Liver (tissue), 9 donors: ENCODE data around the gene TULP3. TPM values are rescaled to one million over a fixed set of nuclear protein-coding genes. Genes with fewer than 3 reads are reported as not detected.

Experiments used
- DNase-seq: peaks from one replicate; pipeline ENCODE4 v3.0.0-alpha.2; 2017; ENCODE audit warnings: low spot score
- H3K27ac ChIP-seq, 2 donors: one replicate each; pipeline ENCODE4 v1.7.0; 2013; ENCODE audit warnings: inconsistent platforms in 2 of 2, low read length in 2 of 2, control low read depth in 1 of 2, low read depth in 1 of 2, mild to moderate bottlenecking in 1 of 2
- H3K27me3 ChIP-seq, 4 donors: one replicate each; pipeline versions ENCODE4 v1.6.1 to v1.7.0; 2013; ENCODE audit warnings: low read length in 3 of 4, inconsistent platforms in 1 of 4, mild to moderate bottlenecking in 1 of 4, moderate library complexity in 1 of 4; ENCODE audit not compliant: control insufficient read depth in 4 of 4, insufficient read depth in 4 of 4
- H3K36me3 ChIP-seq, 4 donors: one replicate each; pipeline versions ENCODE4 v1.6.1 to v1.7.0; 2013; ENCODE audit warnings: low read length in 3 of 4, mild to moderate bottlenecking in 3 of 4, low read depth in 1 of 4, moderate library complexity in 1 of 4; ENCODE audit not compliant: control insufficient read depth in 4 of 4, insufficient read depth in 3 of 4
- H3K4me1 ChIP-seq, 4 donors: one replicate each; pipeline versions ENCODE4 v1.6.1 to v1.7.0; 2013; ENCODE audit warnings: low read length in 3 of 4, mild to moderate bottlenecking in 3 of 4, moderate library complexity in 1 of 4; ENCODE audit not compliant: control insufficient read depth in 4 of 4, insufficient read depth in 4 of 4
- H3K4me3 ChIP-seq, 3 donors: one replicate each; pipeline versions ENCODE4 v1.6.1 to v1.7.0; 2013; ENCODE audit warnings: low read length in 3 of 3, control low read depth in 1 of 3, low read depth in 1 of 3, mild to moderate bottlenecking in 1 of 3
- H3K9ac ChIP-seq, 2 donors: one replicate each; pipeline ENCODE4 v1.7.0; 2013; ENCODE audit warnings: low read length in 2 of 2, mild to moderate bottlenecking in 2 of 2, moderate library complexity in 2 of 2, control low read depth in 1 of 2, low read depth in 1 of 2
- H3K9me3 ChIP-seq, 4 donors: one replicate each; pipeline versions ENCODE4 v1.6.1 to v1.7.0; 2013; ENCODE audit warnings: low read length in 3 of 4; ENCODE audit not compliant: control insufficient read depth in 4 of 4
- ATF3 ChIP-seq: IDR thresholded peaks from 2 replicates; pipeline ENCODE4 v1.6.1; 2016; ENCODE audit warnings: antibody characterized with exemption
- CTCF ChIP-seq: fragments of 150-350 bp; IDR thresholded peaks from 2 replicates; pipeline ENCODE4 v1.5.1; 2017; ENCODE audit warnings: improper control_type of control experiment, low read depth, low read length; ENCODE audit not compliant: missing input control
- FOXA2 ChIP-seq: IDR thresholded peaks from 2 replicates; pipeline ENCODE4 v1.6.1; 2016; ENCODE audit warnings: antibody characterized with exemption
- GABPA ChIP-seq, 2 donors: IDR thresholded peaks in 1 of 2; conservative IDR thresholded peaks in 1 of 2; 2 replicates each; pipeline ENCODE4 v1.6.1; 2016; ENCODE audit warnings: antibody characterized with exemption in 2 of 2, mild to moderate bottlenecking in 1 of 2, moderate library complexity in 1 of 2
- HNF4A ChIP-seq, 2 donors: conservative IDR thresholded peaks; 2 replicates each; pipeline ENCODE4 v1.6.1; 2016; ENCODE audit warnings: antibody characterized with exemption in 2 of 2, mild to moderate bottlenecking in 2 of 2
- HNF4G ChIP-seq: IDR thresholded peaks from 2 replicates; pipeline ENCODE4 v1.6.1; 2016; ENCODE audit warnings: antibody characterized with exemption
- NR2F2 ChIP-seq: IDR thresholded peaks from 2 replicates; pipeline ENCODE4 v1.6.1; 2016; ENCODE audit warnings: antibody characterized with exemption
- RAD21 ChIP-seq, 2 donors: IDR thresholded peaks; 2 replicates each; pipeline ENCODE4 v1.6.1; 2016; ENCODE audit warnings: antibody characterized with exemption in 2 of 2, mild to moderate bottlenecking in 2 of 2
- RXRA ChIP-seq, 2 donors: IDR thresholded peaks; 2 replicates each; pipeline ENCODE4 v1.6.1; 2017 to 2018; ENCODE audit warnings: antibody characterized with exemption in 2 of 2, mild to moderate bottlenecking in 1 of 2
- SP1 ChIP-seq: IDR thresholded peaks from 2 replicates; pipeline ENCODE4 v1.6.1; 2018; ENCODE audit warnings: antibody characterized with exemption, mild to moderate bottlenecking
- TAF1 ChIP-seq: conservative IDR thresholded peaks from 2 replicates; pipeline ENCODE4 v1.6.1; 2016; ENCODE audit warnings: antibody characterized with exemption, mild to moderate bottlenecking
- YY1 ChIP-seq: IDR thresholded peaks from 2 replicates; pipeline ENCODE4 v1.6.1; 2016; ENCODE audit warnings: antibody characterized with exemption, mild to moderate bottlenecking
- WGBS: extraction: QIAGEN DNeasy Blood & Tissue Kit; methylation state at CpG from one replicate; pipeline ENCODE4 v1.1.7; 2013; 5-methylcytosine and 5-hydroxymethylcytosine counted together
- polyA plus RNA-seq, 2 donors: library from polyadenylated mRNA; stranded (reverse) in 1 of 2; unstranded in 1 of 2; fragments of 200-250 nt in 1 of 2; fragments of >200 nt in 1 of 2; fragmentation: Nextera tagmentation in 1 of 2; extraction: Ambion mirVana in 1 of 2; gene quantifications; one replicate each; pipeline versions ENCODE4 v1.2.1 to v1.2.3, GENCODE V29; 2013 to 2015
- total RNA-seq, 2 donors: library from RNA; depleted of rRNA; stranded (reverse); fragments of >200 nt; gene quantifications; one replicate each; pipeline ENCODE4 v1.2.3, GENCODE V29; 2014
- TF ChIP-seq, protein P1 (sequence below): IDR thresholded peaks from 2 replicates; pipeline ENCODE4 v1.6.1; 2016; ENCODE audit warnings: antibody characterized with exemption
- donor health status: healthy.
- donor health status: healthy.
- donor health status: healthy.
- donor health status: healthy.
- donor health status: healthy.

TULP3 gene
- total and polyA plus RNA-seq, 4 donors = 3.2 to 4.8 (median 3.7) TPM

DNA sequence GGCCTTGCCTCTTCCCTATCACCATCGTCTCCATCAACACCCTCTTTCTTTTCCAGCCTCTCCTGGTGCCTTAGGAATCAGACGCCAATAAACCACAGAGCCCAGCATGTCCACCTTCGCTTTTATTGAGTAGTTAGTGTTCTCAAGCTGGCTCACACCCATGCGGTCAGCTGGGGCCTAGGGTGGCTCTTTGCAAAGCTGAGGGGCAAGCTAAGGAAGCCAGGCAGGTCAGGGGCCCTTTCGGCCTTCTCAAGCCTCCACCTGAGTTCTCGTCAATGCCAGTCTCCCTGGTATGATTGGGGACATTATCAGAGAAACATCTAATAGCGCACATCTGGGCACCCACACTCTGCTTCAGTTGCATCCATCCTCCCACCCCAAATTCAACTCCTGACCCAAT is 33.1 kb upstream of the TULP3 start (continued):
- TF ChIP-seq CTCF (no peak), ATF3 (no peak), HNF4G (no peak)

GRCh38 chr12:2858334-2858733 is 32.4 kb upstream of the TULP3 start:
- H3K27ac ChIP-seq = no peak overlapping the region

DNA sequence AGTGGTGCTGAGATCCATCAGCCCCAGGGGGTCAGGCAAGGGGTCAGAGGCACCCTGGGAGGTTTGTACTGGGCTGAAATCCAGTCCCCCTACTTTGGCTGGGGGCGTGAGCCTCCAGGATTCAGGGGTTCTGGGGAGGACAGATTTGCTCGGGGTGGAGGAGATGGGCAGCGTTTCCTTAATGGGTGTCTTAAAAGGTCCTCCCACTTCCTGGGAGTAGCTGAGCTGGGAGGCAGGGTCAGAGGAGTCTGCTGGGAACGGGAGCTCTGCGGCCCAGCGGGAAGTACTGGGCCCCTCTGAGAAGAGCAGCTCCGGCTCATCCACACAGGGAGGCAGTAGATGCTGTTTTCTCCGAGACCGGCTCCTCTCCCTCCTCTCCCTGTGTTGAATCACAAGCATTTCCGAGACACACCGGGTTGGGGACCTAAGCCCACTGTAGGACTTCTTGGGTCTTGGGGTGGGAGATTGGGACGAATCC is 31.7 kb upstream of the TULP3 start:
- no peaks in the 10 kb centered on the region for H3K27me3 ChIP-seq
- no peak for DNase-seq
- H3K4me3 ChIP-seq = no peak overlapping the region
- no peaks in the 10 kb centered on the region for H3K9me3 ChIP-seq
- no peak overlapping the region for H3K27ac ChIP-seq
- no peak overlapping the region for H3K9ac ChIP-seq
- H3K4me1 ChIP-seq = no peaks in the 10 kb centered on the region
- peaks cover 0 to 4% (median 2%) of the 10 kb centered on the region in 4 donors for H3K36me3 ChIP-seq
- TF ChIP-seq GABPA (IDR thresholded peaks at IDR 0.05 in 1 of 2, conservative IDR thresholded peaks at IDR 0.05 in 1 of 2) (no peak), RAD21 (IDR thresholded peaks at IDR 0.05) (peak in 1 of 2 donors; percentile 4), FOXA2 (no peak), NR2F2 (peak; percentile 16)
- 91% methylated on average over 12 of the region's 12 CpGs for WGBS

More at GRCh38 chr12:2858334-2858733, 32.4 kb upstream of the TULP3 start:
- Histone ChIP-seq H3K4me1 (no peaks in the 10 kb centered on the region), H3K27me3 (no peaks in the 10 kb centered on the region), H3K9ac (no peak overlapping the region), H3K9me3 (no peaks in the 10 kb centered on the region), H3K36me3 (peaks cover 0 to 4% (median 2%) of the 10 kb centered on the region in 4 donors), H3K4me3 (no peak overlapping the region)
- TF ChIP-seq, protein P1, sequence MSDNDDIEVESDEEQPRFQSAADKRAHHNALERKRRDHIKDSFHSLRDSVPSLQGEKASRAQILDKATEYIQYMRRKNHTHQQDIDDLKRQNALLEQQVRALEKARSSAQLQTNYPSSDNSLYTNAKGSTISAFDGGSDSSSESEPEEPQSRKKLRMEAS = no peak
- TF ChIP-seq GABPA (IDR thresholded peaks at IDR 0.05 in 1 of 2, conservative IDR thresholded peaks at IDR 0.05 in 1 of 2) (no peak), YY1 (no peak), RAD21 (IDR thresholded peaks at IDR 0.05) (no peak), FOXA2 (no peak), CTCF (no peak), RXRA (IDR thresholded peaks at IDR 0.05) (no peak), SP1 (no peak), NR2F2 (no peak), TAF1 (no peak), HNF4A (conservative IDR thresholded peaks at IDR 0.05) (no peak), HNF4G (no peak), ATF3 (no peak)
- no peak for DNase-seq
- 91% methylated on average over 2 of the region's 2 CpGs for WGBS
